HG02588 (cell line): Measurements from ENCODE around the gene SIDT2.
"Not testable (repeated sequence)": the region's sequence is repeated elsewhere in the genome, so short reads cannot be mapped to it uniquely, and the experiment has no call there.

Experiments used
- ATAC-seq: cut with Tn5 transposase; IDR thresholded peaks from one replicate; pipeline ENCODE4 v1.9.1; 2021; ENCODE audit warnings: mild to moderate bottlenecking, moderate library complexity; ENCODE audit not compliant: unreplicated experiment

SIDT2 gene

GRCh38 chr11:117178210-117179034 is at the start of gene SIDT2:
Gene SIDT2 (plus strand): TSS chr11:117178743. CDS start chr11:117179264, 521 bp downstream.
- peak; percentile 89 for ATAC-seq

GRCh38 chr11:117130396-117130795 is 48.1 kb upstream of the SIDT2 start:
- ATAC-seq, result not testable (repeated sequence)

GRCh38 chr11:117130879-117131278 is 47.7 kb upstream of the SIDT2 start:
- no peak for ATAC-seq

- no peak for ATAC-seq
These were observed 44.1 kb upstream of the SIDT2 start for GRCh38 chr11:117134431-117134830.

- not testable (repeated sequence) for ATAC-seq
These were observed 43.6 kb upstream of the SIDT2 start for GRCh38 chr11:117134979-117135378.

GRCh38 chr11:117137223-117138086 is 41.1 kb upstream of the SIDT2 start:
- ATAC-seq, result not testable (repeated sequence)

GRCh38 chr11:117143390-117143789 is 35.2 kb upstream of the SIDT2 start:
- ATAC-seq, result no peak

GRCh38 chr11:117143871-117144476 is 34.6 kb upstream of the SIDT2 start, which contains the start of gene PAFAH1B2:
Gene PAFAH1B2 (plus strand): TSS chr11:117144287. CDS start chr11:117152448, 8,161 bp downstream.
- peak; percentile 94 for ATAC-seq

- peak; percentile 45 for ATAC-seq
These were observed 33.8 kb upstream of the SIDT2 start for GRCh38 chr11:117144477-117145392.

- no peak for ATAC-seq
These were observed 33.2 kb upstream of the SIDT2 start for GRCh38 chr11:117145393-117145761.

GRCh38 chr11:117146521-117146920 is 32.0 kb upstream of the SIDT2 start:
- ATAC-seq, result no peak

GRCh38 chr11:117152066-117152465 is 26.5 kb upstream of the SIDT2 start:
- ATAC-seq, result no peak

GRCh38 chr11:117154468-117154867 is 24.1 kb upstream of the SIDT2 start:
- no peak for ATAC-seq

- ATAC-seq, result no peak
These were observed 21.0 kb upstream of the SIDT2 start for GRCh38 chr11:117157507-117157906.

GRCh38 chr11:117159892-117160291 is 18.7 kb upstream of the SIDT2 start:
- no peak for ATAC-seq

- no peak for ATAC-seq
These were observed 17.7 kb upstream of the SIDT2 start for GRCh38 chr11:117160826-117161225.

GRCh38 chr11:117166491-117166890 is 12.1 kb upstream of the SIDT2 start:
- ATAC-seq, result no peak

GRCh38 chr11:117169736-117170135 is 8.8 kb upstream of the SIDT2 start:
- no peak for ATAC-seq

GRCh38 chr11:117170210-117170609 is 8.3 kb upstream of the SIDT2 start:
- ATAC-seq, result no peak

- ATAC-seq, result no peak
These were observed 7.5 kb upstream of the SIDT2 start for GRCh38 chr11:117171007-117171403.
